ENCODE measurements around the gene ADAMTS12.

ADAMTS12 gene

GRCh38 chr5:33628796-33629195 is 263.0 kb downstream of the ADAMTS12 start:
- in situ Hi-C loops (cut with HindIII; ENCODE audit: low pct_unique_long_range_greater_than_20kb, low sequenced_read_pairs) = no loop called here
- TF ChIP-seq JUND (IDR thresholded peaks at IDR 0.05; ENCODE audit: low read depth) = no peak
- DNase-seq (ENCODE audit: low read depth in 1 of 2, low spot score in 1 of 2) = no peak

- TF ChIP-seq JUND (IDR thresholded peaks at IDR 0.05; ENCODE audit: low read depth) = no peak
- no peak for DNase-seq (ENCODE audit: low read depth in 1 of 2, low spot score in 1 of 2)
- in situ Hi-C loops (cut with HindIII; ENCODE audit: low pct_unique_long_range_greater_than_20kb, low sequenced_read_pairs) = no loop called here
Observed at GRCh38 chr5:33621514-33621913, 270.3 kb downstream of the ADAMTS12 start.

- DNase-seq (ENCODE audit: low read depth in 1 of 2, low spot score in 1 of 2) = no peak
- no peak for TF ChIP-seq JUND (IDR thresholded peaks at IDR 0.05; ENCODE audit: low read depth)
- in situ Hi-C loops (cut with HindIII; ENCODE audit: low pct_unique_long_range_greater_than_20kb, low sequenced_read_pairs) = no loop called here
Observed at GRCh38 chr5:33614039-33614438, 277.8 kb downstream of the ADAMTS12 start.

GRCh38 chr5:33612386-33612785 is 279.4 kb downstream of the ADAMTS12 start:
- DNase-seq (ENCODE audit: low read depth in 1 of 2, low spot score in 1 of 2) = no peak
- TF ChIP-seq JUND (IDR thresholded peaks at IDR 0.05; ENCODE audit: low read depth) = no peak
- in situ Hi-C loops (cut with HindIII; ENCODE audit: low pct_unique_long_range_greater_than_20kb, low sequenced_read_pairs) = no loop called here

- DNase-seq (ENCODE audit: low read depth in 1 of 2, low spot score in 1 of 2) = no peak
- in situ Hi-C loops (cut with HindIII; ENCODE audit: low pct_unique_long_range_greater_than_20kb, low sequenced_read_pairs) = no loop called here
- TF ChIP-seq JUND (IDR thresholded peaks at IDR 0.05; ENCODE audit: low read depth) = no peak
Observed at GRCh38 chr5:33611877-33612276, 279.9 kb downstream of the ADAMTS12 start.

- in situ Hi-C loops (cut with HindIII; ENCODE audit: low pct_unique_long_range_greater_than_20kb, low sequenced_read_pairs) = no loop called here
- TF ChIP-seq JUND (IDR thresholded peaks at IDR 0.05; ENCODE audit: low read depth) = no peak
- no peak for DNase-seq (ENCODE audit: low read depth in 1 of 2, low spot score in 1 of 2)
Observed at GRCh38 chr5:33608344-33609041, 283.3 kb downstream of the ADAMTS12 start.

- TF ChIP-seq JUND (IDR thresholded peaks at IDR 0.05; ENCODE audit: low read depth) = no peak
- in situ Hi-C loops (cut with HindIII; ENCODE audit: low pct_unique_long_range_greater_than_20kb, low sequenced_read_pairs) = no loop called here
- DNase-seq (ENCODE audit: low read depth in 1 of 2, low spot score in 1 of 2) = no peak
Observed at GRCh38 chr5:33604503-33604902, 287.3 kb downstream of the ADAMTS12 start.

GRCh38 chr5:33601881-33602280 is 289.9 kb downstream of the ADAMTS12 start:
- in situ Hi-C loops (cut with HindIII; ENCODE audit: low pct_unique_long_range_greater_than_20kb, low sequenced_read_pairs) = no loop called here

GRCh38 chr5:33595303-33595702 is 296.5 kb downstream of the ADAMTS12 start:
- no peak for TF ChIP-seq JUND (IDR thresholded peaks at IDR 0.05; ENCODE audit: low read depth)
- in situ Hi-C loops (cut with HindIII; ENCODE audit: low pct_unique_long_range_greater_than_20kb, low sequenced_read_pairs) = no loop called here
- DNase-seq (ENCODE audit: low read depth in 1 of 2, low spot score in 1 of 2) = no peak

More at GRCh38 chr5:33601881-33602280, 289.9 kb downstream of the ADAMTS12 start:
- peak; percentile 9 to 65 for DNase-seq (ENCODE audit: low read depth in 1 of 2, low spot score in 1 of 2)
- TF ChIP-seq JUND (IDR thresholded peaks at IDR 0.05; ENCODE audit: low read depth) = no peak

GRCh38 chr5:33594006-33594405 is 297.8 kb downstream of the ADAMTS12 start:
- in situ Hi-C loops (cut with HindIII; ENCODE audit: low pct_unique_long_range_greater_than_20kb, low sequenced_read_pairs) = no loop called here
- no peak for TF ChIP-seq JUND (IDR thresholded peaks at IDR 0.05; ENCODE audit: low read depth)
- DNase-seq (ENCODE audit: low read depth in 1 of 2, low spot score in 1 of 2) = no peak

GRCh38 chr5:33592245-33592644 is 299.5 kb downstream of the ADAMTS12 start:
- in situ Hi-C loops (cut with HindIII; ENCODE audit: low pct_unique_long_range_greater_than_20kb, low sequenced_read_pairs) = no loop called here
- no peak for TF ChIP-seq JUND (IDR thresholded peaks at IDR 0.05; ENCODE audit: low read depth)
- no peak for DNase-seq (ENCODE audit: low read depth in 1 of 2, low spot score in 1 of 2)

GRCh38 chr5:33588654-33589372 is 303.0 kb downstream of the ADAMTS12 start:
- TF ChIP-seq JUND (IDR thresholded peaks at IDR 0.05; ENCODE audit: low read depth) = no peak
- DNase-seq (ENCODE audit: low read depth in 1 of 2, low spot score in 1 of 2) = peak; percentile 11 to 67
- in situ Hi-C loops (cut with HindIII; ENCODE audit: low pct_unique_long_range_greater_than_20kb, low sequenced_read_pairs) = no loop called here

GRCh38 chr5:33583332-33583731 is 308.5 kb downstream of the ADAMTS12 start:
- in situ Hi-C loops (cut with HindIII; ENCODE audit: low pct_unique_long_range_greater_than_20kb, low sequenced_read_pairs) = no loop called here
- DNase-seq (ENCODE audit: low read depth in 1 of 2, low spot score in 1 of 2) = no peak
- no peak for TF ChIP-seq JUND (IDR thresholded peaks at IDR 0.05; ENCODE audit: low read depth)

Measured in T47D (cell line).